ENCODE results near the gene PDE2A. TPM values are rescaled to one million over a fixed set of nuclear protein-coding genes. Genes with fewer than 3 reads are reported as not detected.

Gene PDE2A
- polyA plus RNA-seq, 3 donors, result 13.0 to 16.5 (median 16.0) TPM

DNA sequence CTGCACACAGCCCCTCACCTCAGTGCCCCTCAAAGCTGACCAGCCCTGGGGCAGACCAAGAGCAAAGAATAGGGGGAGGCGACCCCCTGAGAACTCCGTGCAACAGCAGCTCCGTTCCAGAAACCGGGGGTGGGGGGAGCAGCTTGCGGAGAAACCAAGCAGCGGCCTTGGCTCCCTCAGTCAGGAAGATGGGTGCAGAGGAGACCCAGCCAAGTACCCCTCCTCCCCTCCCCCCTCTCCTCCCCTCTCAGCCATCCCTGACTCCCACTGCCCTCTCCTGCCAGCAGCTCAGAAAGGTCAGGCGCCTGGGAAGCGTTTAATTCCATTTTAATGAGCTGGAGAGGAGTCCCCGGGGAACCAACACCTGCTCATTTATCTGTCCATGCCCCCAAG lies 78.9 kb downstream of the PDE2A start:
- no peak for DNase-seq (ENCODE audit: low read depth in 3 of 3, low spot score in 2 of 3)

DNA sequence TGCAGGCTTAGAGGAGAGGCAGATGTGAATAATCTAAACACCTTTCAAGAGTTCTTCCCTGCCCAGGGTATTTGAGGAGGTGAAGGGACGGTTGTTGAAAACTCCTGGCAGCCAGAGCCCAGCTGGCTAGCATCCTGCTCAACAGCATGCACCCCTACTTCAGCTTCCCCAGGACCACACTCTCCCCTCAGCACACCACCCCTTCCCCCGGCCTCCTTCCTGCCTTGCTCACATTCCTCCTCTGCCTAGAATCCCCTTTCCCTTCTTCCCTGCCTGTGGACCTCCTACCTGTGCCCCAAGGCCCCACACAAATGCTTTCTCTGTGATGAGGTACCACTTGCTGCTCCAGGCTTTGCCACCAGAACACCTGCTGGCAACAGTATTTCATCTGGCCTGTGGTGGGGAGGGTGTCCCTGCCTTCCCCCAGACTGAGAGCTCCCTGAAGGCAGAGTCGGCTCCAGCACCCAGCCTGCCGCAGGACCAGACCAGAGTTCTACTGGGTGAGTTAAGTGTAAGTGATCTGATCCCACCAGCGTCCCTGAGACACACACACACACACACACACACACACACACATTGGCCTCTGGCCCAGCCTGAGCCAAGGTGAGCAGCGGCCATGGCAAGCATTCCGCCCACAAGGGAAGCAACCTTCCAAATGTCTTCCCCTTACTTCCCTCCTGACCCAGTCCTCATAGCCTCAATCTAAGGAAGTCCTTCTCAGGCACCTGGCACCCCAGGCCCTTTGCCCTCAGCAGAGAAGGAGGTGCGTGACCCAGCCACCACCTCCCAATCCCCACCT lies 79.5 kb downstream of the PDE2A start:
- DNase-seq (ENCODE audit: low read depth in 3 of 3, low spot score in 2 of 3), result no peak

DNA sequence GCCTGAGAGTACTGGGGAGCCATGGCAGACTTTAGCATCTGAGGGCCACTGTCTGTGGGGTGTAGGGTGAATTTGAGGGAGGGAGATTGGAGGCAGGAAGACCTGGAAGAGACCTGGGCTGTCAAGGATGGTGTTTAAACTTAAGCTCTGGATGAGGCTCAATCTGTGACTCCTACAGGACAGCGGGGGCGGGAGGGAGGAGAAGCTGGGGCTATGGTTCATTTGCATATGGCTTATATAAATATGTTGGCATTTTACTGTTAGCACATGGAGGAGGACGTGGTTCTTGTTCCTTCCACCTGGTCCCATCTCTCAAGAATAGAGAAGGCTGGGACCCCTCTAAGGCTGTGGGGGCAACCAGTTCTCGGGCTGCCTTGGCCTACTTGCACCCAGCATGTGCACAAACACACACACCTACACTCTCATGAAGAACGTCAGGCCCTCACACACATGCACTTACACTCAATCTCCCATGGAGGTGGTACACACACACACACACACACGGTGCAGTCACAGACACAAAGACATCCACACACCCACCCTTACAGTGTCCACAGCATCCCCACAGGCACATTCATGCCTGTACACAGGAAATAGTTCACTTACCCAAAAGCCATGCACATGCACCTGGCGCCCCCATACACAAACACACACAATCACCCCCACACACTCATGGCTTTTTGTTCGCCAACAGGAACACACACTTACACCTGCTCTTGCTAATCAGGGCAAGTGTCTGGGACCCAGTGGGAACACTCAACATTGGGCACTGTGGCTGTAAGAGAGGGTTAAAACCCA lies 81.3 kb downstream of the PDE2A start:
- no peak for DNase-seq (ENCODE audit: low read depth in 3 of 3, low spot score in 2 of 3)

DNA sequence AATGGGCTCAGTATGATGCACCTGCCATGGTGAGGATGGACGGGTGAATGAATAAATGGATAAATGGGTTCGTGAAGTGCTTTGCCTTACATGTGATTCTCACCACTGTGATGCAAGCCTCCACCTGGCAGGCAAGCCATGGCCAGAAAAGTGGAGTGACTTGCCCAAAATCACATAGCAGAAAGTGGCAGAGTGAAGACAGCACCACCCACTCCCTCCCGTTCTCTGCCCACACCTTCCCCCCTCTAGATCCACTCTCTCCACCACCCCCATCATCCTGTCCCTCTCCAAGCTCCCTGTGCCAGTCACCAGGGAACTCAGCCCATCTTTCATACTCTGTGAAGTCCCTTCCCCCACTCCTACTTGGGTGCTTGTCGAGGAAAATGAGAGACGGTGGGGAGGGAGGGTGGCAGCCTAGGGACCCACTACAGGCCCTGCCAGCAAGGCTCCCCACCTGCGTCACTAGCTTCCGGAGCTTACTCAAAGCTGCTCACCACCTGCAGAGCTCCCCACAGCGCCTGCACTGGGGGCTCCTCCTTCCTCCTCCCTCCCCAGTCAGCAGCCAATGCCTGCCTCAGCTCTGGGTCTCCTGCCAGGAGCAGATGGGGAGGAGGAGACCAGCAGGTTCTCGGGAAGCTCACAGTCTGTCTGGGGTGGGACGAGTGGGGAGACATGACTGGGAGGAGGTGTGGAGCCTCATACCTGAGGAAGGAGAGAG lies 82.3 kb downstream of the PDE2A start:
- no peak for DNase-seq (ENCODE audit: low read depth in 3 of 3, low spot score in 2 of 3)

DNA sequence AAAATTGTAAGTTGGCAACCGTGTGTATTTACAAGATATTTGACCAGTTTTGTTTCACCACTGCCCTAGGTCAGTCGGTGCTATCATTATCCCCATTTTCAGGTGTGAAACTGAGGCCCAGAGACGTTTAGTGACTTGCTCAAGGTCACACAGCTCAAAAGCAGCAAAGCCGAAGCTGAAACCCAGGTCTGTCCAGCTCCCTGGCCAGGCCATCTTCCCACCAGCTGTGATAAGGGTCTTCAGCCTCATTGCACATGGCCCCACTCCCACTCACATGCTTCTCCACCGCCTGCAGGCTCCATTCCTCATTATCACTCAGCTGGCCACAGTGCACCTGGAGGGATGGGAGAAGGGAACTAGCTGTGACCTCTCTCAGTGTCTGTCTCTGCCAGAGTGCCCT lies 83.2 kb downstream of the PDE2A start:
- no peak for DNase-seq (ENCODE audit: low read depth in 3 of 3, low spot score in 2 of 3)

DNA sequence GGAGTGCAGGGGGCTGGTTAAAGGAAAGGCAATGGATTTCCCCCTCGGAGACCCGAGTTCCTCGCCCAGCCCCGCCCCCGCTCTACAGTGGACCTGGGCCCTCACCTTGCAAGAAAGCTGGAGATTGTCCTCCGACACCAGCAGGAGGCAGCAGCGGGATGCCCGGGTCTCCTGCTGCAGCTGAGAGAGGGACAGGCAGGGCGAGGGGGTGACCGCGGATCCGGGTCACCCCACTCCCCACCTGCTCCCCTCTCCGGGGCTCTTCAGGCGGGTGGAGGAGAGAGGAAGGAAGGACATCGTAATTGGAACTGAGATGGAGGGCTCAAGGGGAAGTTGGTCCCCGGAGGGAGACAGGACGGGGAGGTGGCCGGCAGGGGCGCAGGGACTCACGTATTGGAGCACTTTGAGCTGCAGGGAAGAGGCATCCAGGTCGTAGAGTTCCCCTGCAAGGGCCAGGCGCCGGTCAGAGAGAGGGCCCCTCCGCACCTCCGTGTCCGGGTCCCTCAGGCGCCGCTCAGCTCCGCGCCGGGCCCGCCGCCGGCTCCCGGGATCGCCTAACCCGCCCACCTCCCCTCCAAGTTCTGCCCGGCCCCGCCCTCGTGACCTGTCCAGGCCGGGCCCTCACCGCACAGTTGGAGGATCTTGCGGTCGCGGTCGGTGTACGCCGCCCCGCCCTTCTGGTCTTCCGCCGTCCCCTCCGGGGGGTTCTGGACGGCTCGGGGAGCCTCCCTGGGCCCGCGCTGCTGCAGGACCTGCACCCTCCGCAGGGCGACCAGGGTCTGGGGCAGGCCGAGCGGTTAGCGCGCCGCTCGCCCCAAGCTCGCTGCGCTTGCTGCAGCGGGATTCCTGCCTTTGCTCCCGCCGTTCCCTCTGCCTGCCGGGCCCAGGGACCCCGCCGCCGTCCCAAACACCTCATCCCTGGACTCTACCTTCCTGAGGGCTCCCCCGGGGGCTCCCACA lies 84.1 kb downstream of the PDE2A start:
- peak in 1 of 3 donors; percentile 27 for DNase-seq (ENCODE audit: low read depth in 3 of 3, low spot score in 2 of 3)

DNA sequence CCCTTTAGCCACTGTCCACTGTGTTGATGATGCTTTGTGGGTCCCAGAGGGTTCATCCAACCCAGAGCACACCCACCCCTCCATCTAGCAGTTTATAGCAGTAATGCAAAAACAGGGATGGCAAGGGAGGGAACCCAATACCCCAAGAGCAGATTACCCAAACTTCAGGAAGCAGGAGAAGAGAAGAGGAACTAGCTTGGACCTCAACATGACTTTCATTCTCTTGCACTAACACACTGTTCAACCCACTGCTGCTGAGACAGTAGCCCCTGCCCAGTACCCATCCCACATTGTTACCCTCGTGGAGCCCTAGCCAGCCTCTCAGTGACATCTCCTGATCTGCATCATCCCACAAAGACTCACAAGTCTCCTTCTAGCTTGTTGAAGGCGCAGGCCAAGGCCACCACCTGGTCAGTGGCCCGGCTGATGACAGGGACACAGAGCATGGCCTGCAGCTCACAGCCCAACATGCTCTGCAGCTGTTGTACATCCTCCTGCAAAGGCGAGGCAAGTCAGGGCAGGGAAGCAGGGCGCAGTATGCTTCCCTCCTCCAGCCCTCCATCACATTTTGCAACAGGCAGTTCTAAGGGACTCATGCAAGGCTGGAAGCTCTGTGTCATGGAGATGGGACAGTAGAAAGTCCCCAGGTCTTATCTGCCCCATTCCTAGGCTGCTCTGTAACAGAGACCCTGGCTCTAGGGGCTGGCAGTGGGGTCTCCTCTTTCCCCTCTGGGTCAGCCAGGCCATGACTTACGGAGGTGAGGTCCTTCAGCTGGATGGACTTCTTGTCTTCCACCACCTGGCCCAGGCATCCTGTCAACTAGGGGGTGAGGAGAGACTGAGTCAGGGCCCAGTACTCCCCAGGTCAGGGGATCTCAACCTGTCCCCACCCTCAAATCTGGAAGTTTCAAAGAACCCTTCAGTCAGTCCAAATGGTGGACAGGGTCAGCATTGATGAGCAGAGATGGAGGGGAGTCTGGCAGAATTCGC lies 85.5 kb downstream of the PDE2A start:
- DNase-seq (ENCODE audit: low read depth in 3 of 3, low spot score in 2 of 3), result no peak

DNA sequence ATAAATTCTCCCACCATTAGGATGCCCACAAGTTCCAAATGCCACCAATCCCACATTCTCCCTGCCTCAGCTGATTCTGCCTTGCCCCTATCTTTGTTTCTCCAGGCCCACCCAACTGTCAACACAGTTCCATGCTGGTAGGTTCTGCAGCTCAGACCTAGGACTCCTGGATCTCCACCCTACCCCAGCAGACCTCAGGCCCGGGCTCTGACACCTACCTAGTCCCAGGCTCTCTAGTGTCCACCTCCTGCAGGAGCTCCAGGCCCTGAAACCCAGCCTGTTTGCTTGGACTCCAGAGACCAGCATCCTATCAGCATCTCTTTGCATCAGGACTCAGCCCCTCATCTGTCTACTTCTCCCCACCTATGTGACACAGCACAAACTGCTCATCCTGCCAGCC lies 86.5 kb downstream of the PDE2A start:
- DNase-seq (ENCODE audit: low read depth in 3 of 3, low spot score in 2 of 3), result no peak

DNA sequence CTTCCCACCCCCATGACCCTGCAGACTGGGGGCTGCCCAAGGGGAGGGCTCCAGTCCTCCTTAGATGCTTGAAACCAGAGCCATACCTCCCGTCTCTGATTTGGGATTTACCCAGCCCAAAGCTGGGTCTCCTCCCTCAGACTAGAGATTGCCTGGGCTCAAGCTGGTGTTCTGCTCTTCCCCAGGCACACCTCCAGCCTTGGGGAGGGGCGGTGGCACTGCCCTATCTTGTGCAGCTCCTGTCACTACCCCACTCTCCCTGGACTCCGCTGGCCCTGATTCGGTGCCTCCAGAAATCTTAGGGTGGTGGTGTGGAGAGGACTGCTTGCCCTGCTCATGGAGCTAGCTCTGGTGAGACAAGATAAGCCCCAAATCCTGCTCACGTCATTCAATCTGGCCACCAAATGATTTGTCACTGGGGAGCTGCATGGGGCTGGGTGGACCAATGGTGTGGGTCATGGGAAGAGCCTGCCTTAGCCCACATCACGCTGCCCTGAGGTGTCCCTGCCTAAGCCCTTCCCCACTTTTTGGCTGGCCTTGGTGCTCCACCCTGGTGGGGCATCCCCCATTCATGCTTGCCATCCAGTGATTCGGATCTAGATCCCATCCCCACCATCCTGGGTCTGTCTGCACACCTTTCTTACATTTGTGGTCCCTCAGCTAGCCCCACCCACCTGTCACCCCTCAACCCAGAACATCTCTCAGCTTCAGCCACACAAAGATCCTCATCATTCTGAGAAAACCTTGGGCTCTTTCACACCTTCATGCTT lies 87.7 kb downstream of the PDE2A start:
- DNase-seq (ENCODE audit: low read depth in 3 of 3, low spot score in 2 of 3), result no peak

DNA sequence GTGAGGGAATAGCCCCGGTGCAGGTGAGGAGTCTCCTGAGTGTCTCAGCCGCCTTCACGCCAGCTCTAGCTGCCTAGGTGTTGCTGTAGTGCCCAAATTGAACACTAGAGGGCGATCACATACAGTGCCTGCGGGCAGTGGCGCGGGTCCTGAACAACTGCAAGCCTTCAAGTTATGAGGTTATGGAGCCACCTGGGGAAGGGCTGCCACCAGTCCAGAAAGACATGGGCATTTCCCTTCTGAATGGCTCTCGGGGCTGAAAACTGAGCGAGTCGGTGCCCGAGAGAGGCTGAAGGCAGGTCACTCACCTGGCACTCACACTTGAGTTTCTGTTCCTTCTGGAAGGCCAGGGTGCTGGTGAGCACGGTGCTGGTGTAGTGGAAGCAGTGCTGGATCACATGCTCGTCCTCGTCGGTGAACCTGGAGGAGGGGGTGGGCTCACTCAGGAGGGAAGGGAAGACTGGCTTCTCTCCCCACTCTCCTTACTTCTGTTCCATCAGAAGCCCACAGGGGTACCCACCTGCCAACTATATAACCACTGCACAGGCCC lies 88.4 kb downstream of the PDE2A start:
- peak; percentile 60 to 62 (median 62) for DNase-seq (ENCODE audit: low read depth in 3 of 3, low spot score in 2 of 3)

DNA sequence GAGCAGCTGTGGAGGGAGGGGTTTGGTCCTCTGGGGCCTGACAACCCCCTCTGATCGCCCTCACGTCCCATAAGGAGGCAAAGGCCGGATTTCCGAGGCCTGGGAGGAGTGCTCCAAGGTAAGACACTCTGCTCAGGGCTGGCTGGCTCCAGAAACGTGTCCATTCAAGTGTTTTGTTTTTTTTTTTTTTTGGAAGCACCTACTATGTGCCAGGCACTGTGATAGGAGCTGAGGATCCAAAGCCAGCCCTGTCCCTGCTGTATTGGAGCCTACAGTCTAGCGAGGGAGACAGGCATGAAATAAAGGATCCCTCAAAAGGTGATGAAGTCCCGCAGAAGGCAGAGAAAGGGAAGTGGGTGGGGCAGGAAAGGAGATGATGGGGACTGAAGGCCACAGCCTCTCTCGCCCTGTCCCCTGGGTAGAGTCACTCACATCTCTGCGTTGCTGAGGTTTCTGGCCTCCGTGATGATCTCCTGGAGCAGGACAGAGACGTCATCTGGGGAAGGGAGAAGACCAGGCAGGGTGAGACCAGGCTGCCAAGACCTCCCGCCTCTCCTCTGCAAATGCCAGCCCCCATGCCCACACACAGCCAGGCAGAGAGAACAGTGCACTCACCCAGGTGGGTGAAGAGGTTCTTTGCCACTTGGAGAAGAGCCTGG lies 89.2 kb downstream of the PDE2A start:
- no peak for DNase-seq (ENCODE audit: low read depth in 3 of 3, low spot score in 2 of 3)

DNA sequence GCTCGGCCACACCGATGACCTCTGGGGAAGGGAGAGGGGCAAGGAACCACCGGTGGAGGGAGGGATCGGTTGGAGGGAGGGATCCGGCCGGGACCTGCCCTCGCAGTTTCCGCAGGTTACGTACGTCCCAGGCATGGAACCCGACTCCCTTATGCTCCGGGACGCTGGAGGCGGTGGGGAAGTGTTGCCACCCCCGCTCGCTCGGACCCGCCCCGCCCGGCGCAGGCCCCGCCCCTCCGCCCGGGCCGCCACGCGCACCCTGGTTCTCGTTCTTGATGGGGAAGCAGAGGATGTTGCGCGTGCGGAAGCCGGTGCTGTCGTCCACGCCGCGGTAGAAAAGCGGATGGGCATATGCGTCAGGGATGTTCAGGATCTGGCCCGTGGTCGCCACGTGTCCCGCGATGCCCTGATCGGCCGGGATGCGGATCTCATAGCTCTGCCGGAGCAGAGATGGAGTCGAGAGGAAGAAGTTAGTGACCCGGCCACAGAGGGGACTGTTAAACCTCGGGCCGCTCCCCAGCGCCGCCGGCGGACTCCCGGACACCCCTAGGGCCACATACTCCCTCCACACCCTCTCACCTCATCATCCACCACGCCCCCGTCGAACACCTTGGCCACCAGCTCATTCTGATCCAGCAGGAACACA lies 89.8 kb downstream of the PDE2A start:
- DNase-seq (ENCODE audit: low read depth in 3 of 3, low spot score in 2 of 3), result no peak

DNA sequence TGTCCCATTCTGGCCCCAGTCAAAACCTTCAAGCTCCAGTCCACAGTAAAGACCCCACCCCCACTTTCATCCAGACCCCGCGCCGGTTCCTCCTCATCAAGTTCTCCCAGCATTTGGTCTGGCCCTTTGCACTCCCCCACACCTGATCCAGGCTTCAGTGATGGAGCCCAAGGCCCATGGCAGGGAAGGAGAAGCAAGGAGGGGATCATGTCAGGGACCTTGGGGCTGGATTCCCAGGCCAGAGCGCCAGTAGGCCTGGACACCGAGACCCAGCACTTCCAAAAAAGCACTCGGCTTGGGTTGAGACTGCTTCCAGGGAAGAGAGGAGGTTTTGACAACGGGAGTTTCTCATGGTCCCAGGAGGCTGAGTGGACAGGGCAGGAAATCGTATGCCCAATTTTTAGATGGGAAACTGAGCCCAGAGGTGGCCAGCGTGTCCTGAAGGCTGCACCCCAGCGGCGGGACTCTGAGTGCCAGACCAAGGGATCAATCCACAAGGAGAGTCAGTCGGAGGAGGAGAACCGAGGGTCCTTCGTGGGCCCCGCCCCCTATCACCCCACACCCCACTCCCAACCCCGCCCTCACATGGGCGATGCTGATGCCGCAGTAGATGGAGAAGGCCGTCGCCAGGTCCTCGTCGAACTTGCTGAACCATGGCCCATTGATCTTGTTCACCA lies 90.5 kb downstream of the PDE2A start:
- no peak for DNase-seq (ENCODE audit: low read depth in 3 of 3, low spot score in 2 of 3)

DNA sequence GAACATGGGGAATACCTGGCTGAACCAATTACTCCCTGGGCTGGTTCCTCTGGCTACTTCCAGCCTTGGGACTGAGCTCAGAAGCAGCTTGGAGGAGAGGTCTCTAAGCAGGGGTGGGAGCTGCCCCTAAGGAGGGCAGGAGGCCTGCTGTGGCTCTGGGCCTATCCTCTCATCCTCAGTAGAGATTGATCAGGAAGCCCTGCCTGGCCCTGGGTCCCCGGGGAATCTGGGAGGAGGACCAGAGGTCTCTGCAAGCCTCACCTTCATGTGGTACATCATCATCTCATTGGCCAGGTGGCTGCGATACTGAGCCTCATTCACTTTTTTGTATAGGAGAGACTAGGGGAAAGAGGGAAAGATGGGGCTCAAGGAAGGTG lies 91.1 kb downstream of the PDE2A start:
- DNase-seq (ENCODE audit: low read depth in 3 of 3, low spot score in 2 of 3), result no peak

DNA sequence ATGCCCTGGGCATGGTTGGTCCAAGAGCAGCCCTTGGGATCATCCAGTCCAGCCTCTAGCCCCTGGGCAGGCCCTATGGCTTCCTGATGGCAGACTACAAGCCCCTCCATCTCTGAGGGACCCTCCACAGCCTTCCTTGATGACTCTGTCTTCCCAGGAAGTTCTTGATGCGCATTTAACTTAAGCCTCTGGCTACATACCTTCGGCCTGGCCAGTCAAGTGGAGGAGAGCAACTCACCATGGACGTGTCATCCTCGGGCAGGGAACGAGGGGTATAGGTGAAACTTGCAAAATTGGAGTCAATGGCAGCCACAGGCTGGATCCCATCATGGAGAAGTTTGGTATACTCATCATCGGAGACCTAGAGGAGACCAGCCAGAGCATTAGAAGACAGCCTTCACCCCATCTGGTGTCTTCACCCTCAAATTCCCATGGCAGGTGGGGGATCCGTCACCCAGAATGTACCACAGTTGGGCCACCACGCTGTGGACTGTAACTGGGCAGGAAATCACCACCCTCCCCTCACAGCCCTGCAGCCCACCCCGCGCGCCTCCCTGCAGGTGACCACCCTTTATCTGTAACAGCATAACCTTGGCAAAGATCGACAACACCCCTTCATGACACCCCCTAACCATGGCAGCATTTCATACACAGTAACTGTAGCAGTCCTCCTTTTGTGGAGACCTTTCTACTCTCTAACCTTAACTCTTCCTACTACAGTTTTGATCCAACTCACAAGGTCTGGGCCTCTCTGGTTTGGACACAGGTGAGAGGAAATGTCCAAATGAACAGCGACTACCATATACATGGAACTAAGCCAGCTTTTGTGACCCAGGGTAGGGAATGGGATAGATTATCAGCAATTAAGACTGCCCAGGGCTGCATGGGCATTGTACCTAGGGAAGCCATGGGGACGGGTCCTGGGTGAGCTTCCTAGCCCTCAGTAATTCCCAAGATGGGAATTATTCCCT lies 91.7 kb downstream of the PDE2A start:
- DNase-seq (ENCODE audit: low read depth in 3 of 3, low spot score in 2 of 3), result no peak

Data from right renal cortex interstitium (tissue), 3 donors.